ENCODE data around the gene TNS1. TPM values are rescaled to one million over a fixed set of nuclear protein-coding genes. Genes with fewer than 3 reads are reported as not detected.

Gene TNS1
- total RNA-seq, 4 donors from 2014 or later: 461 to 648 (median 565) TPM

DNA sequence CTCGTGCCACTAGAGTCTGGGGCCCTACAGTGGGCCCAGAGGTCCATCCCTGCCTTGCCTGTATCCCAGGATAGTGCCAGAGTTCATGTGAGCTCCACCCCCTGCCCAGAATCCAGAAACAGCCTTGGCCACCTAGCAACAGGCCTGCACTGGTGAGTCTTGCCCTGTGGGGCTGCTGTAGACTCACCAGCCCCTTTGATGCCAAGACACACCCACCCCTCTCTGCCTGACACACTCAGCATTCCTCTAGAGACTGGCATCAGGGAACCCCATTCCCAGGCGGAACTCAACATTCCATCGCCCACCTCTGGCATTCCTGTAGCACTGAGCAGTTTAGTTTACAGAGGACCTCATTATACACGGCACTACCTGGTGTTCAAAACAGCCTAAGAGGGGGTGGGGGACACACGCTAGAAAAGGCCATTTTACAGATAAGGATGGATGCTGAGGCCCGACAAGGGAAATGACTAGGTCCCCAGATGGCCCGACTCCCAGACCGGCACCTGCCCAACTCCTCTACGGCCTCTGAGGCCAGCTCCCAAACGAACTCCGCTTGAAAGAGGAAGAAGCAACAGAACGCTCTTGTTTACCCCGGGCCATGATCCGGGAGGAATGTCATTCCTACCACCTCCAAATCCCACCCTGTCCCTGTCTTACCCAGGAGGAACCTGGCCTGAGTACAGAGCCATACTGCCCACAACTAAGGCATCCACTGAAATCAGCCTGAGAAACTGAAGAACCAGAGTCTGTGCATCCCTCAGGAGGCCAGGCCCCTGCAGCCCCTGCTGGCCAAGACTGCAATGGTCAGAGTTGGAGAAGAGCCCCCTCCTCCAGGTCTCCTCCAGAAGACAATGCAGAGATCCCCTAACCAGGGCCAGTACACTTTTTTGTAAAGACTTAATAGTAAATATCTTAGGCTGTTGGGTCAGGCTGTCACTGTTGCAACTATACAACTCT lies 180.2 kb downstream of the TNS1 start:
- peak overlapping the region in 3 of 4 donors; percentile 17 to 86 (median 77) for H3K27ac ChIP-seq
- H3K27me3 ChIP-seq: no peaks in the 10 kb centered on the region
- H3K9me3 ChIP-seq: no peaks in the 10 kb centered on the region
- H3K36me3 ChIP-seq: peaks cover 0 to 65% (median 10%) of the 10 kb centered on the region in 3 donors
- no peak for DNase-seq (ENCODE audit: low spot score in 2 of 2)
- TF ChIP-seq CTCF (IDR thresholded peaks at IDR 0.05) (no peak), EP300 (IDR thresholded peaks at IDR 0.05) (no peak), POLR2A (IDR thresholded peaks at IDR 0.05) (no peak)
- 61 to 63% methylated on average over 14 of the region's 14 CpGs for WGBS, 2 donors
- no peak overlapping the region for H3K4me3 ChIP-seq
- peaks cover 0 to 99% (median 48%) of the 10 kb centered on the region in 4 donors for H3K4me1 ChIP-seq

- DNase-seq (ENCODE audit: low spot score in 2 of 2): no peak
- H3K27me3 ChIP-seq: no peaks in the 10 kb centered on the region
- H3K36me3 ChIP-seq: peaks cover 2 to 74% (median 10%) of the 10 kb centered on the region in 3 donors
- H3K4me1 ChIP-seq: peaks cover 0 to 99% (median 42%) of the 10 kb centered on the region in 4 donors
- H3K9me3 ChIP-seq: no peaks in the 10 kb centered on the region
- 93% methylated on average over 11 to 12 of the region's 12 CpGs for WGBS, 2 donors
- no peak overlapping the region for H3K4me3 ChIP-seq
- H3K27ac ChIP-seq: peak overlapping the region in 3 of 4 donors; percentile 17 to 86 (median 77)
- TF ChIP-seq CTCF (IDR thresholded peaks at IDR 0.05): no peak
- TF ChIP-seq EP300 (IDR thresholded peaks at IDR 0.05): no peak
- no peak for TF ChIP-seq POLR2A (IDR thresholded peaks at IDR 0.05)
Observed at GRCh38 chr2:217821536-217822147, 181.2 kb downstream of the TNS1 start.

- DNase-seq (ENCODE audit: low spot score in 2 of 2): no peak
- TF ChIP-seq POLR2A (IDR thresholded peaks at IDR 0.05) (no peak), CTCF (IDR thresholded peaks at IDR 0.05) (no peak)
- no peak overlapping the region for H3K4me3 ChIP-seq
- no peaks in the 10 kb centered on the region for H3K9me3 ChIP-seq
- H3K27me3 ChIP-seq: no peaks in the 10 kb centered on the region
- 60 to 62% methylated on average over 4 of the region's 4 CpGs for WGBS, 2 donors
- H3K4me1 ChIP-seq: peaks cover 0 to 99% (median 39%) of the 10 kb centered on the region in 4 donors
- peak overlapping the region in 2 of 4 donors; percentile 55 to 86 for H3K27ac ChIP-seq
- peaks cover 2 to 82% (median 10%) of the 10 kb centered on the region in 3 donors for H3K36me3 ChIP-seq
Observed at GRCh38 chr2:217820904-217821303, 181.9 kb downstream of the TNS1 start.

DNA sequence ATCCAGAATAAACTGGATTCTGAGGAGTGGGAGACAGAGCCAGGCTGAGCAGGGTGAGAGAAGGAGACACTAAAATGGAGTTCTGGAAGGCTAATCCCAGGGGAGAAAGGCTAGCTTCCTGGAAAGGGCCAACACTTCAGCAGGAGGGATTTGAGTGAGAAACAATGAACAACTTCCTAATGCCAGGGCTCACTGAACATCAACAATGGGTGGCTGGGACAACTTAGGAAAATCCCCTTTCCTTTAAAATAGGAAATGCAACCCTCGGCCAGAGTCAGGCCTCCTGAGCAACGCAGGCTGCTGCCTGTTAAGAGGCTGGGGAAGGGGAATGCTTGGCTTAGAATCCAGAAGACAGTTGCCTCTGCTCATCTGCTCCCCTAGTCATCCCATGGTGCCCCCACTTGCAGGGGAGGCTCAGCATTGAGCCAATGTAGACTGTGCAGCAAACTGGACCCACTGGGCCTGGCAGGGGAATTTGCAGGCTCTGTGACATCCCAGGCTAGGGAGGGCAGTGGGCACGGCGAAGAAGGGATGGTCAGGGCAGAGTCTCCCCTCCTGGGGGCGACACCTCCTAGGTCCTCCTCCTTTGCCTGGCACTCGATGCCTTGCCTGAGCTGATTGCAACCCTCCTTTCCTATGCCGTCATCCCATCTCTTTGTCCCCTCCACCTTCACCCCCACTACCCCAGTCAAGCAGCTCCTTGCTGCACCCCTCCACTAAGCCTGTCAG lies 182.5 kb downstream of the TNS1 start:
- Histone ChIP-seq H3K36me3 (peaks cover 2 to 88% (median 10%) of the 10 kb centered on the region in 3 donors), H3K27me3 (no peaks in the 10 kb centered on the region), H3K27ac (peak overlapping the region in 2 of 4 donors; percentile 55 to 86), H3K4me1 (peaks cover 0 to 94% (median 35%) of the 10 kb centered on the region in 4 donors), H3K9me3 (no peaks in the 10 kb centered on the region), H3K4me3 (no peak overlapping the region)
- TF ChIP-seq POLR2A (IDR thresholded peaks at IDR 0.05) (no peak), EP300 (IDR thresholded peaks at IDR 0.05) (peak in 1 of 2 donors; percentile 6)
- 65 to 66% methylated on average over 7 of the region's 7 CpGs for WGBS, 2 donors
- no peak for DNase-seq (ENCODE audit: low spot score in 2 of 2)

GRCh38 chr2:217818293-217818850 lies 184.4 kb downstream of the TNS1 start:
- H3K4me1 ChIP-seq: peaks cover 0 to 89% (median 29%) of the 10 kb centered on the region in 4 donors
- H3K36me3 ChIP-seq: peaks cover 8 to 94% (median 17%) of the 10 kb centered on the region in 3 donors

More at GRCh38 chr2:217818293-217818850, 184.4 kb downstream of the TNS1 start:
- Histone ChIP-seq H3K9me3 (no peaks in the 10 kb centered on the region), H3K27me3 (no peaks in the 10 kb centered on the region), H3K4me3 (no peak overlapping the region), H3K27ac (peak overlapping the region in 2 of 4 donors; percentile 20 to 67)
- WGBS, 2 donors: 74 to 80% methylated on average over 13 to 15 of the region's 19 CpGs
- TF ChIP-seq EP300 (IDR thresholded peaks at IDR 0.05) (no peak), CTCF (IDR thresholded peaks at IDR 0.05) (no peak), POLR2A (IDR thresholded peaks at IDR 0.05) (no peak)
- no peak for DNase-seq (ENCODE audit: low spot score in 2 of 2)

Measured in tibial nerve (tissue), 4 donors.